Measurements from ENCODE around the gene TP53TG3D.
"Not testable (repeated sequence)": the region's sequence is repeated elsewhere in the genome, so short reads cannot be mapped to it uniquely, and the experiment has no call there.

TP53TG3D gene

GRCh38 chr16:32252986-32253385, at the start of gene TP53TG3D:
Gene TP53TG3D (plus strand): TSS chr16:32253286. CDS start chr16:32253354, 68 bp downstream.
- DNase-seq (ENCODE audit: low spot score), result not testable (repeated sequence)

DNA sequence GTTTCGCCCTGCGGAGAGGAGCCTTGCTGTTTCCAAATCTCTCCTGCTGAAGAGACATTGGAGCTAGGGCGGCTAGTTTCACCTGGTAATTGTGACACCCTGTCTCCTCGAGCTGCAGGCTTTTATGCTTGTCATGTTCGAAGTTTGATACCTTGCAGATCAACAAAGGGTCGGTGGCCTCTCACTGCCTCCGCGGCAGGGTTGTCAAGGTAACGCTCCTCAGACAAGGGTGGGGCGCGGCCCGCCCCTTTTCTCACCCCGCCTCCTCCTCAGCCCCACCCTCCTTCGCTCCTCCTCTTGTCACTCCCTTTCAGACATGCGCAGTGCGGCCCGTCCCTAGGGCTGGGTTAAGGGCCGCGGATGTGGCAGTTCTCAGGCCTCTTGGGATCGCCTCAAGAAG, 421 bp downstream of the TP53TG3D start:
- DNase-seq (ENCODE audit: low spot score), result not testable (repeated sequence)

- DNase-seq (ENCODE audit: low spot score), result not testable (repeated sequence)
These were observed 8.4 kb downstream of the TP53TG3D start for GRCh38 chr16:32261526-32261925.

DNA sequence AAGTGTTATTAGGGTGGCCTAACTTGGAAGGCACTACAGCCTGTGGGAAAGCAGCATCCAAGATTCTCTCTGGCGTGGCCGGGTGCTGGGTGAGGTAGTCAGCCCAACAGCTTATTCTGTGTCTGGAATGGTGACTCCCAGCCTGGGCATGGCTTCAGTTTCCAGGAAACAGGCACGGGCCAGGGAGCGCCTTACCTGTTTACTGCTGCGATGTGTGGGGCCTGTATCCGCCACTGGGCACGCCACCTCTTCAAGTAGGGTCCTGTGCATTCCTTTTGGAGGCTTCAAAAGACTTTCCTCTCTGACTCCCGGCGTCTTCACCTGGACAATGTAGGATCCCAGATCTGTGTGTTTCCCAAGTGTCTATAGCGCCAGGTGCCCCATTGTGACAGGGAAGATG, 10.5 kb downstream of the TP53TG3D start:
- DNase-seq (ENCODE audit: low spot score), result not testable (repeated sequence)

GRCh38 chr16:32281910-32282309, 28.8 kb downstream of the TP53TG3D start:
- not testable (repeated sequence) for DNase-seq (ENCODE audit: low spot score)

- DNase-seq (ENCODE audit: low spot score), result not testable (repeated sequence)
These were observed 29.9 kb downstream of the TP53TG3D start for GRCh38 chr16:32283024-32283423.

DNA sequence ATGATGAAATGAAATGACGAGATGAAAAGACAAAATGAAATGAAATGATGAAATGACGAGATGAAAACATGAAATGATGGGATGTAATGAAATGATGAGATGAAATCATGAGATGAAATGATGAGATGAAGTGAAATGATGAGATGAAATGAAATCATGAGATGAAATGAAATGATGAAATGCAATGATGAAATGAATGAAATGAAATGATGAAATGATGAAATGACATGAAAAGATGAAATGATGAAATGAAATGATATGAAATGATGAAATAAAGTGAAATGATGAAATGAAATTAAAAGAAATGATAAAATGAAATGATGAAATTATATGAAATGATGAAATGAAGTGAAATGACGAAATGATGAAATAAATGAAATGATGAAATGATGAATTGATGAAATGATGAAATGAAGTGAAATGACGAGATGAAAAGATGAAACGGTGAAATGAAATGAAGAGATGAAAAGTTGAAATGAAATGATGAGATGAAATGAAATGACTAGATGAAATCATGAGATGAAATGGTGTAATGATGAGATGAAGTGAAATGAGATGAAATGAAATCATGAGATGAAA, 30.9 kb downstream of the TP53TG3D start:
- DNase-seq (ENCODE audit: low spot score), result not testable (repeated sequence)

- DNase-seq (ENCODE audit: low spot score), result not testable (repeated sequence)
These were observed 32.0 kb downstream of the TP53TG3D start for GRCh38 chr16:32284800-32285796.

- not testable (repeated sequence) for DNase-seq (ENCODE audit: low spot score)
These were observed 33.1 kb downstream of the TP53TG3D start for GRCh38 chr16:32286193-32286592.

- DNase-seq (ENCODE audit: low spot score), result not testable (repeated sequence)
These were observed 34.7 kb downstream of the TP53TG3D start for GRCh38 chr16:32287743-32288142.

DNA sequence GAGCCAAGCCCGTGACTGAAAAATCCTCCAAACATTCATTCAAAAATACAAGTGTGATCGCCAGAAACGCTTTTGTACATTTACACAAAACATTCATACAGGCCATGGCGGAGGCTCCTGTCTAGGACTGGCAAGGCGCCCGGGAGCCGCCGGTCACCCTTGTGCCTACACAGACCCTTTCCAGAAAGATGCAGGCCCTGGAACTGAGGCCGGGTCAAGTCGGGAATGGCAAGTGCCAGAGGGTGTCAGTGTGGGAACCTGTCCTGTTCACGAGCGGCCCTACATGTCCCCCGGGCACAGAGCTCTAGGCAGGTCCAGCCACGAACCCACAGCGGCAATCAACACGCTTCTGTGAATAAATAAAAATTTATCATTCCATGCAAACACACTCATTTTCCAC, 36.1 kb downstream of the TP53TG3D start:
- DNase-seq (ENCODE audit: low spot score), result not testable (repeated sequence)

GRCh38 chr16:32302776-32303175, 49.7 kb downstream of the TP53TG3D start:
- DNase-seq (ENCODE audit: low spot score), result not testable (repeated sequence)

Data from kidney capillary endothelial cell (primary cell).